HG03354 (cell line): Measurements from ENCODE around the gene CAMSAP1.
A peak's percentile ranks its signal among the peaks of the same experiment; 100 is the strongest.
"Not testable (repeated sequence)": the region's sequence is repeated elsewhere in the genome, so short reads cannot be mapped to it uniquely, and the experiment has no call there.

Source experiments
- ATAC-seq: cut with Tn5 transposase; IDR thresholded peaks from one replicate; pipeline ENCODE4 v1.9.1; 2021; ENCODE audit warnings: mild to moderate bottlenecking; ENCODE audit not compliant: unreplicated experiment, poor library complexity, severe bottlenecking

Gene CAMSAP1

GRCh38 chr9:135924628-135925338 is 17.4 kb upstream of the CAMSAP1 start:
- no peak for ATAC-seq

GRCh38 chr9:135923508-135923907 is 16.2 kb upstream of the CAMSAP1 start:
- ATAC-seq, result no peak

GRCh38 chr9:135921749-135922310 is 14.5 kb upstream of the CAMSAP1 start:
- no peak for ATAC-seq

- ATAC-seq, result no peak
Observed at GRCh38 chr9:135920973-135921585, 13.7 kb upstream of the CAMSAP1 start.

- ATAC-seq, result no peak
Observed at GRCh38 chr9:135920256-135920930, 13.0 kb upstream of the CAMSAP1 start.

GRCh38 chr9:135919318-135919890 is 12.1 kb upstream of the CAMSAP1 start:
- no peak for ATAC-seq

- not testable (repeated sequence) for ATAC-seq
Observed at GRCh38 chr9:135916227-135916626, 8.9 kb upstream of the CAMSAP1 start.

- no peak for ATAC-seq
Observed at GRCh38 chr9:135914921-135915320, 7.6 kb upstream of the CAMSAP1 start.

GRCh38 chr9:135911233-135911632 is 3.9 kb upstream of the CAMSAP1 start:
- ATAC-seq, result not testable (repeated sequence)

- no peak for ATAC-seq
Observed at GRCh38 chr9:135910757-135911156, 3.4 kb upstream of the CAMSAP1 start.

GRCh38 chr9:135910216-135910615 is 2.9 kb upstream of the CAMSAP1 start:
- no peak for ATAC-seq

- no peak for ATAC-seq
Observed at GRCh38 chr9:135909371-135909770, 2.0 kb upstream of the CAMSAP1 start.

- no peak for ATAC-seq
Observed at GRCh38 chr9:135908754-135909204, 1.4 kb upstream of the CAMSAP1 start.

- ATAC-seq, result peak; percentile 4
Observed at GRCh38 chr9:135908093-135908753, 877 bp upstream of the CAMSAP1 start.

GRCh38 chr9:135907006-135907430 is 328 bp downstream of the CAMSAP1 start:
- ATAC-seq, result peak; percentile 31

- peak; percentile 17 for ATAC-seq
Observed at GRCh38 chr9:135906291-135907005, 898 bp downstream of the CAMSAP1 start.

- ATAC-seq, result no peak
Observed at GRCh38 chr9:135905380-135906258, 1.7 kb downstream of the CAMSAP1 start.
